PC-9 (cell line): ENCODE results near the gene ELMO1. TPM values are rescaled to one million over a fixed set of nuclear protein-coding genes. Genes with fewer than 3 reads are reported as not detected.

Source experiments
- BruUV-seq: library from RNA; stranded (reverse); fragments of 400-500 nt; replicated peaks from 2 replicates; lab custom pipeline; 2021; lab: Mats Ljungman, UMichigan
- CTCF ChIA-PET: fragments of 300-600 bp; sonication (Branson Sonifier 250); formaldehyde crosslinking; loops from one replicate; lab custom pipeline; 2022; ENCODE audit warnings: antibody characterized with exemption; lab: Charles Lee
- POLR2A ChIA-PET: fragments of 300-600 bp; sonication (Branson Sonifier 250); formaldehyde crosslinking; loops from one replicate; lab custom pipeline; 2022; ENCODE audit warnings: antibody characterized with exemption; ENCODE audit not compliant: unreplicated experiment; lab: Charles Lee
- DNase-seq, 2 experiments: peaks; one replicate each; pipeline versions ENCODE4 v3.0.0 to v3.0.0-alpha.2; 2015 to 2022; ENCODE audit warnings: mixed read lengths in 1 of 2
- H2AFZ ChIP-seq: fragments of 200-600 bp; sonication (generic); 2 replicates; pipeline ENCODE4 v1.8.1; 2017; ENCODE audit warnings: antibody characterized with exemption
- H3F3A ChIP-seq: fragments of 200-600 bp; sonication (generic); 2 replicates; pipeline ENCODE4 v1.8.1; 2017; ENCODE audit warnings: antibody characterized with exemption, mild to moderate bottlenecking, low read depth; ENCODE audit not compliant: insufficient read depth
- H3K27ac ChIP-seq: fragments of 200-600 bp; sonication (generic); 2 replicates; pipeline ENCODE4 v1.6.1; 2016; ENCODE audit warnings: mixed run types
- H3K27me3 ChIP-seq: fragments of 200-600 bp; sonication (generic); 2 replicates; pipeline ENCODE4 v1.6.1; 2016; ENCODE audit warnings: low read depth, mixed run types; ENCODE audit not compliant: insufficient read depth
- H3K36me3 ChIP-seq: fragments of 200-600 bp; sonication (generic); 2 replicates; pipeline ENCODE4 v1.6.1; 2016; ENCODE audit warnings: low read depth, mixed run types
- H3K4me1 ChIP-seq: fragments of 200-600 bp; sonication (generic); replicated peaks from 2 replicates; pipeline ENCODE4 v1.6.1; 2016; ENCODE audit warnings: mixed run types; ENCODE audit not compliant: insufficient read depth
- H3K4me2 ChIP-seq: fragments of 200-600 bp; sonication (generic); 2 replicates; pipeline ENCODE4 v1.6.1; 2017; ENCODE audit warnings: mixed run types
- H3K4me3 ChIP-seq: fragments of 200-600 bp; sonication (generic); 2 replicates; pipeline ENCODE4 v1.6.1; 2016; ENCODE audit warnings: mixed run types
- H3K79me2 ChIP-seq: fragments of 200-600 bp; sonication (generic); 2 replicates; pipeline ENCODE4 v1.6.1; 2017; ENCODE audit warnings: low read depth, mixed run types
- H3K9me2 ChIP-seq: fragments of 200-600 bp; sonication (generic); 2 replicates; pipeline ENCODE4 v1.8.1; 2017; ENCODE audit warnings: mild to moderate bottlenecking; ENCODE audit not compliant: insufficient read depth
- H3K9me3 ChIP-seq: fragments of 200-600 bp; sonication (generic); 2 replicates; pipeline ENCODE4 v1.8.1; 2016; ENCODE audit warnings: low read depth; ENCODE audit not compliant: insufficient read depth
- H4K20me1 ChIP-seq: fragments of 200-600 bp; sonication (generic); 2 replicates; pipeline ENCODE4 v1.8.1; 2017; ENCODE audit not compliant: insufficient read depth
- CTCF ChIP-seq: fragments of 200-600 bp; sonication (generic); conservative IDR thresholded peaks from 2 replicates; pipeline ENCODE4 v1.6.1; 2017; ENCODE audit warnings: mixed run types, antibody characterized with exemption, mild to moderate bottlenecking, moderate library complexity
- EZH2 ChIP-seq: fragments of 200-600 bp; sonication (generic); IDR thresholded peaks from 2 replicates; pipeline ENCODE4 v1.8.0; 2017; ENCODE audit warnings: antibody characterized with exemption, low read depth
- intact Hi-C: fragments of 100-400 bp; cut with micrococcal nuclease; formaldehyde crosslinking; loops from one replicate; pipeline ENCODE4 v1.10.0; 2022; ENCODE audit not compliant: unreplicated experiment
- total RNA-seq: library from RNA; stranded (reverse); gene quantifications from 2 replicates; pipeline ENCODE4 v1.2.3, GENCODE V29; 2021

The ELMO1 gene
- total RNA-seq, 1 experiment from 2014 or later = 4.8 TPM

- Histone ChIP-seq H3K36me3 (no peaks in the 10 kb centered on the region), H3K4me3 (no peak overlapping the region), H3K79me2 (no peaks in the 10 kb centered on the region), H3K9me3 (no peaks in the 10 kb centered on the region), H4K20me1 (no peaks in the 10 kb centered on the region), H2AFZ (no peak overlapping the region), H3K4me1 (no peaks in the 10 kb centered on the region), H3F3A (no peaks in the 10 kb centered on the region), H3K27me3 (no peaks in the 10 kb centered on the region), H3K27ac (no peak overlapping the region), H3K4me2 (no peak overlapping the region), H3K9me2 (no peaks in the 10 kb centered on the region)
- TF ChIP-seq CTCF = no peak
- no peak for TF ChIP-seq EZH2
- no peak for DNase-seq
- POLR2A ChIA-PET = no interaction called here
- intact Hi-C loops = no loop called here
- CTCF ChIA-PET = no interaction called here
- BruUV-seq = no TSS peak
Measured at GRCh38 chr7:37109843-37110242, 338.8 kb downstream of the ELMO1 start.

GRCh38 chr7:37109016-37109683 is 339.5 kb downstream of the ELMO1 start:
- BruUV-seq = no TSS peak
- DNase-seq = no peak
- Histone ChIP-seq H3K4me2 (no peak overlapping the region), H3K79me2 (no peaks in the 10 kb centered on the region), H3K36me3 (no peaks in the 10 kb centered on the region), H3F3A (no peaks in the 10 kb centered on the region), H3K4me1 (no peaks in the 10 kb centered on the region), H4K20me1 (no peaks in the 10 kb centered on the region), H2AFZ (no peak overlapping the region), H3K4me3 (no peak overlapping the region), H3K27me3 (no peaks in the 10 kb centered on the region), H3K27ac (no peak overlapping the region), H3K9me2 (no peaks in the 10 kb centered on the region), H3K9me3 (no peaks in the 10 kb centered on the region)
- POLR2A ChIA-PET = no interaction called here
- CTCF ChIA-PET = no interaction called here
- TF ChIP-seq CTCF (no peak), EZH2 (no peak)
- intact Hi-C loops = no loop called here

- Histone ChIP-seq H3K79me2 (no peaks in the 10 kb centered on the region), H3K9me2 (no peaks in the 10 kb centered on the region), H3K4me1 (no peaks in the 10 kb centered on the region), H3K27ac (no peak overlapping the region), H3K4me3 (no peak overlapping the region), H4K20me1 (no peaks in the 10 kb centered on the region), H3K9me3 (no peaks in the 10 kb centered on the region), H3K36me3 (no peaks in the 10 kb centered on the region), H3K4me2 (no peak overlapping the region), H3K27me3 (no peaks in the 10 kb centered on the region), H2AFZ (no peak overlapping the region), H3F3A (no peaks in the 10 kb centered on the region)
- intact Hi-C loops = no loop called here
- BruUV-seq = no TSS peak
- DNase-seq = no peak
- CTCF ChIA-PET = no interaction called here
- TF ChIP-seq EZH2 (no peak), CTCF (no peak)
- POLR2A ChIA-PET = no interaction called here
Measured at GRCh38 chr7:37108615-37109014, 340.0 kb downstream of the ELMO1 start.
